ENCODE results near the gene HNRNPD.

DNA sequence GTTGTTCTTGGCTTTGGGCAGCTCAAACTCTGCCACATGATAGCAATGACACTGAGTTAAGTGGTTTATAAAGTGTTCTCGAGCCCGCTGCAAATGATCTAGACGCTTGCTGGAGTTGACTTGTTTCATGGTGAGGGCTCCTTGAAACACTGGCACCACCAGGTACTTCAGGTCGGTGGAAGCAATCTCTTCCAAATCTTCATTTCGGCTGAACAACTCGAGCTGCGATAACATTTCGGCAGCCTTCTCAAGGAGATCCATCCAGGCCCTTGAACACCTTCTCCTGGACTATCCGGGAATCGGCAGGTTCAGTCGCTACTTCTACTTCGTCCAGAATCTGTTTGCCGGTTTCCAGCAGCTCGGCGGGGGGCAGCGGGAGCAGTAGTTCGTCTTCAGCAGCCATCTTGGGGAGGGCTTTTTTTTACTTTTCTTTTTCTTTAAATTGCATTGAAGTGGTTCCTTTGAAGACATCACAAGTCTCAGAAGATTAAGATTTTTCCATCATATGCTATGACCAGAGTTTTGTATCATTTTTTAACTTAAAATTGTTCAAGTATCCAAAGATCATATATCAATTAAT is 28.5 kb upstream of the HNRNPD start:
- TF ChIP-seq POLR2AphosphoS5 (IDR thresholded peaks at IDR 0.05; ENCODE audit: low read depth, low read length) (no peak), TAF1 (IDR thresholded peaks at IDR 0.05; ENCODE audit: borderline replicate concordance, insufficient read depth, low read length) (no peak), SIN3A (IDR thresholded peaks at IDR 0.05; ENCODE audit: borderline replicate concordance, insufficient read depth, low read length) (no peak)
- TF ChIP-seq, protein P1, sequence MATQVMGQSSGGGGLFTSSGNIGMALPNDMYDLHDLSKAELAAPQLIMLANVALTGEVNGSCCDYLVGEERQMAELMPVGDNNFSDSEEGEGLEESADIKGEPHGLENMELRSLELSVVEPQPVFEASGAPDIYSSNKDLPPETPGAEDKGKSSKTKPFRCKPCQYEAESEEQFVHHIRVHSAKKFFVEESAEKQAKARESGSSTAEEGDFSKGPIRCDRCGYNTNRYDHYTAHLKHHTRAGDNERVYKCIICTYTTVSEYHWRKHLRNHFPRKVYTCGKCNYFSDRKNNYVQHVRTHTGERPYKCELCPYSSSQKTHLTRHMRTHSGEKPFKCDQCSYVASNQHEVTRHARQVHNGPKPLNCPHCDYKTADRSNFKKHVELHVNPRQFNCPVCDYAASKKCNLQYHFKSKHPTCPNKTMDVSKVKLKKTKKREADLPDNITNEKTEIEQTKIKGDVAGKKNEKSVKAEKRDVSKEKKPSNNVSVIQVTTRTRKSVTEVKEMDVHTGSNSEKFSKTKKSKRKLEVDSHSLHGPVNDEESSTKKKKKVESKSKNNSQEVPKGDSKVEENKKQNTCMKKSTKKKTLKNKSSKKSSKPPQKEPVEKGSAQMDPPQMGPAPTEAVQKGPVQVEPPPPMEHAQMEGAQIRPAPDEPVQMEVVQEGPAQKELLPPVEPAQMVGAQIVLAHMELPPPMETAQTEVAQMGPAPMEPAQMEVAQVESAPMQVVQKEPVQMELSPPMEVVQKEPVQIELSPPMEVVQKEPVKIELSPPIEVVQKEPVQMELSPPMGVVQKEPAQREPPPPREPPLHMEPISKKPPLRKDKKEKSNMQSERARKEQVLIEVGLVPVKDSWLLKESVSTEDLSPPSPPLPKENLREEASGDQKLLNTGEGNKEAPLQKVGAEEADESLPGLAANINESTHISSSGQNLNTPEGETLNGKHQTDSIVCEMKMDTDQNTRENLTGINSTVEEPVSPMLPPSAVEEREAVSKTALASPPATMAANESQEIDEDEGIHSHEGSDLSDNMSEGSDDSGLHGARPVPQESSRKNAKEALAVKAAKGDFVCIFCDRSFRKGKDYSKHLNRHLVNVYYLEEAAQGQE (IDR thresholded peaks at IDR 0.05; ENCODE audit: insufficient read depth in 1 of 2, low read depth in 2 of 2, low read length in 2 of 2) = no peak

Measured in PFSK-1 (cell line).